ENCODE results near the gene CCDC69.

GRCh38 chr5:151195622-151196021 lies 28.3 kb downstream of the CCDC69 start:
- TF ChIP-seq CTCF (IDR thresholded peaks at IDR 0.05) (no peak), ZFX (IDR thresholded peaks at IDR 0.05; ENCODE audit: borderline replicate concordance) (no peak)

Measured in 22Rv1 (cell line).